ENCODE measurements around the gene GRK1. TPM values are rescaled to one million over a fixed set of nuclear protein-coding genes. Genes with fewer than 3 reads are reported as not detected.

The GRK1 gene
- total RNA-seq, 1 experiment from 2014 or later: not detected

- Mint-ChIP-seq H3K36me3 (ENCODE audit: insufficient read depth, unreplicated experiment) (no peaks in the 10 kb centered on the region), H3K9me3 (ENCODE audit: unreplicated experiment) (no peaks in the 10 kb centered on the region), H3K27ac (ENCODE audit: low read depth, unreplicated experiment) (no peak overlapping the region), H3K4me1 (ENCODE audit: insufficient read depth, unreplicated experiment) (no peaks in the 10 kb centered on the region), H3K4me3 (ENCODE audit: unreplicated experiment) (no peak overlapping the region), H3K27me3 (ENCODE audit: insufficient read depth, unreplicated experiment) (peaks cover 8% of the 10 kb centered on the region)
- ChIA-PET POLR2A (no interaction called here), CTCF (interaction anchor here (0.7 to 0.8 kb wide), 2 partner anchors 11 to 422 kb away, joined by 3 read pairs; no protein-coding TSS in a partner anchor)
- TF ChIP-seq, protein P1, sequence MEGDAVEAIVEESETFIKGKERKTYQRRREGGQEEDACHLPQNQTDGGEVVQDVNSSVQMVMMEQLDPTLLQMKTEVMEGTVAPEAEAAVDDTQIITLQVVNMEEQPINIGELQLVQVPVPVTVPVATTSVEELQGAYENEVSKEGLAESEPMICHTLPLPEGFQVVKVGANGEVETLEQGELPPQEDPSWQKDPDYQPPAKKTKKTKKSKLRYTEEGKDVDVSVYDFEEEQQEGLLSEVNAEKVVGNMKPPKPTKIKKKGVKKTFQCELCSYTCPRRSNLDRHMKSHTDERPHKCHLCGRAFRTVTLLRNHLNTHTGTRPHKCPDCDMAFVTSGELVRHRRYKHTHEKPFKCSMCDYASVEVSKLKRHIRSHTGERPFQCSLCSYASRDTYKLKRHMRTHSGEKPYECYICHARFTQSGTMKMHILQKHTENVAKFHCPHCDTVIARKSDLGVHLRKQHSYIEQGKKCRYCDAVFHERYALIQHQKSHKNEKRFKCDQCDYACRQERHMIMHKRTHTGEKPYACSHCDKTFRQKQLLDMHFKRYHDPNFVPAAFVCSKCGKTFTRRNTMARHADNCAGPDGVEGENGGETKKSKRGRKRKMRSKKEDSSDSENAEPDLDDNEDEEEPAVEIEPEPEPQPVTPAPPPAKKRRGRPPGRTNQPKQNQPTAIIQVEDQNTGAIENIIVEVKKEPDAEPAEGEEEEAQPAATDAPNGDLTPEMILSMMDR (IDR thresholded peaks at IDR 0.05; ENCODE audit: unreplicated experiment): no peak
- no TSS peak for BruUV-seq (replicated peaks)
- no peak for DNase-seq (ENCODE audit: unreplicated experiment)
- intact Hi-C loops (cut with micrococcal nuclease): no loop called here
Observed at GRCh38 chr13:113735194-113735593, 68.2 kb downstream of the GRK1 start.

- ChIA-PET POLR2A (no interaction called here), CTCF (no interaction called here)
- H3K36me3 Mint-ChIP-seq (ENCODE audit: insufficient read depth, unreplicated experiment): no peaks in the 10 kb centered on the region
- no peak overlapping the region for H3K27ac Mint-ChIP-seq (ENCODE audit: low read depth, unreplicated experiment)
- TF ChIP-seq, protein P1 (IDR thresholded peaks at IDR 0.05; ENCODE audit: unreplicated experiment): no peak
- H3K9me3 Mint-ChIP-seq (ENCODE audit: unreplicated experiment): no peaks in the 10 kb centered on the region
- intact Hi-C loops (cut with micrococcal nuclease): no loop called here
- H3K27me3 Mint-ChIP-seq (ENCODE audit: insufficient read depth, unreplicated experiment): peaks cover 2% of the 10 kb centered on the region
- no peak overlapping the region for H3K4me3 Mint-ChIP-seq (ENCODE audit: unreplicated experiment)
- BruUV-seq (replicated peaks): no TSS peak
- DNase-seq (ENCODE audit: unreplicated experiment): no peak
- H3K4me1 Mint-ChIP-seq (ENCODE audit: insufficient read depth, unreplicated experiment): no peaks in the 10 kb centered on the region
Observed at GRCh38 chr13:113735750-113736149, 68.7 kb downstream of the GRK1 start.

DNA sequence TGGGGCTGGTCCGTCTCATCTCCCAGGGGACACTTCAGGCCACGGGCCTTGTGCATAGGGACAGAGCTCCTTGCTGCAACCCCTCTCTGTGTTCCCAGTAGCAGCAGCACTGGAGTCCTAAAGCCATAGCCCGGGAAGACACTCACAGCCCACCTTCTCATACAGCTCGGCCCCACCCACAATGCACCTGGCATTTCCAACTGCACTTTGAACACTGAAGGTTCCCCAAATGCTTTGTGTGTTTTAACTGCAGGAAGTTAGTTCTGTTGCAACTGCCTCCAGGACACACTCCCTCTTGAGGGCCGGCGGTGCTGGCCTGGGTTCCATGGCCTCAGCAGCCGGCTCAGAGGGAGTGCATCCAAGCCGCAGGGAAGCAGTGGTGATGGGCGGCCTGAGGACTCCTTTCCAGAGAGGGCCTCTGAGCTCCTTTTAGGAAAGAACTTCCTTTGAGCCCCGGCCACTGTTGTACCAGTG lies 69.3 kb downstream of the GRK1 start:
- DNase-seq (ENCODE audit: unreplicated experiment): no peak
- no peak overlapping the region for H3K27ac Mint-ChIP-seq (ENCODE audit: low read depth, unreplicated experiment)
- POLR2A ChIA-PET: no interaction called here
- H3K27me3 Mint-ChIP-seq (ENCODE audit: insufficient read depth, unreplicated experiment): no peaks in the 10 kb centered on the region
- intact Hi-C loops (cut with micrococcal nuclease): no loop called here
- no peak overlapping the region for H3K4me3 Mint-ChIP-seq (ENCODE audit: unreplicated experiment)
- no peaks in the 10 kb centered on the region for H3K36me3 Mint-ChIP-seq (ENCODE audit: insufficient read depth, unreplicated experiment)
- BruUV-seq (replicated peaks): no TSS peak
- TF ChIP-seq, protein P1 (IDR thresholded peaks at IDR 0.05; ENCODE audit: unreplicated experiment): no peak
- CTCF ChIA-PET: no interaction called here
- no peaks in the 10 kb centered on the region for H3K4me1 Mint-ChIP-seq (ENCODE audit: insufficient read depth, unreplicated experiment)
- H3K9me3 Mint-ChIP-seq (ENCODE audit: unreplicated experiment): no peaks in the 10 kb centered on the region

DNA sequence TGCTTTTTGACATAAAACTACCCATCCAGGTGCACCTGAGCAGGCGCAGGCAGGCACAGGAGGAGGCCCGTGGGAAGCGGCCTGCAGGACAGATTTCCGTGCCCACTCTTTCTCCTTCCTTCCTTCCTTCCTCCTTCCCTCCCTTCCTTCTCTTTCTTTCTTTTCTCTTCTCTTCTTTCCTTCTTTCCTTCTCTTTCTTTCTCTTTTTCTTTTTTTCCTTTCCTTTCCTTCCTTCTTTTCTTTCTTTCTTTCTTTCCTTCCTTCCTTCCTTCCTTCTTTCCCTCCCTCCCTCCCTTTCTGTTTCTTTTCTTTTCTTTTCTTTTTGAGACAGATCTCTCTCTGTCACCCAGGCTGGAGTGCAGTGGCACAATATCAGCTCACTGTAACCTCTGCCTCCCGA lies 70.8 kb downstream of the GRK1 start:
- no peak for DNase-seq (ENCODE audit: unreplicated experiment)
- no peaks in the 10 kb centered on the region for H3K36me3 Mint-ChIP-seq (ENCODE audit: insufficient read depth, unreplicated experiment)
- H3K27me3 Mint-ChIP-seq (ENCODE audit: insufficient read depth, unreplicated experiment): no peaks in the 10 kb centered on the region
- ChIA-PET POLR2A (no interaction called here), CTCF (no interaction called here)
- H3K9me3 Mint-ChIP-seq (ENCODE audit: unreplicated experiment): no peaks in the 10 kb centered on the region
- H3K27ac Mint-ChIP-seq (ENCODE audit: low read depth, unreplicated experiment): no peak overlapping the region
- TF ChIP-seq, protein P1 (IDR thresholded peaks at IDR 0.05; ENCODE audit: unreplicated experiment): no peak
- intact Hi-C loops (cut with micrococcal nuclease): no loop called here
- no TSS peak for BruUV-seq (replicated peaks)
- peaks cover 8% of the 10 kb centered on the region for H3K4me1 Mint-ChIP-seq (ENCODE audit: insufficient read depth, unreplicated experiment)
- H3K4me3 Mint-ChIP-seq (ENCODE audit: unreplicated experiment): no peak overlapping the region
